CD4-positive, alpha-beta T cell treated with Interleukin-15 for 1 hour (primary cell): ENCODE data around the gene NR5A2.
A peak's percentile ranks its signal among the peaks of the same experiment; 100 is the strongest.
"Not testable (repeated sequence)": the region's sequence is repeated elsewhere in the genome, so short reads cannot be mapped to it uniquely, and the experiment has no call there.

Experiments
- DNase-seq: peaks from one replicate; pipeline ENCODE4 v3.0.0-alpha.2; 2020

The NR5A2 gene

DNA sequence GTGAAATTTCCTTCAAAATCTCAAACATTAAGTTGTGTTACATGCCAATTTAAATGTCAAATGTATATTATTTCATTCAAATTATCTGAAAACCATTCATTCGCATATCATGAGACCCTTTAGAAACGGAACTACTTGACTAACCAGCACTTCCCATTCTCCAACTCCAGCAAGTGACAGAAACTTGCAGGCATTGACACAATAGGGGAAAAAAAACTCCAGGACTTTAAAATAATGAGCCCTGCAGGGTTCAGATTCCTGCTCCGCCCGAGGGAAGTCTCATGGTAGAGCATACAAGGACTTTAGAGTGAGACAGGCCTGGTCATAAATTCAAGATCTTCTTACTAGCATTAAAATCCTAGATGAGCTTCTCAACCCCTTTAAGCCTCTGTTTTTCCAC, 138.9 kb downstream of the NR5A2 start:
- no peak for DNase-seq

DNA sequence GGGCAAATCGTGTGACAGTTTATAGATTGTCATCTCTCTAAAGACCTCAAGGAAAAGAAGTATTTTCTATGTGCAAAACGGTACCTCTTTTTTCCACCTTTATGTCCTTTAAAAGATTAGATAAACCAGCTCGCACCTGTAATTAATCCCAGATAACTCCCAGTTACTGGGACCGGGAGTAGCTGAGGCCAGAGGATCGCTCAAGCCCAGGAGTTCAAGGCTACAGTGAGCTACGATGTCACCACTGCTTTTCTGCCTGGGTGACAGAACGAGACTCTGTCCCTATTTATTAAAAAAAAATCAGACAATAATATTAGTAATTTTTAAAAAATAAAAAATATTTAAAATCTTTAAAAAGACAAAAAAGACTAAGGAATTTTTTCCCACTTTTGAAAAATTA, 141.4 kb downstream of the NR5A2 start:
- no peak for DNase-seq

DNA sequence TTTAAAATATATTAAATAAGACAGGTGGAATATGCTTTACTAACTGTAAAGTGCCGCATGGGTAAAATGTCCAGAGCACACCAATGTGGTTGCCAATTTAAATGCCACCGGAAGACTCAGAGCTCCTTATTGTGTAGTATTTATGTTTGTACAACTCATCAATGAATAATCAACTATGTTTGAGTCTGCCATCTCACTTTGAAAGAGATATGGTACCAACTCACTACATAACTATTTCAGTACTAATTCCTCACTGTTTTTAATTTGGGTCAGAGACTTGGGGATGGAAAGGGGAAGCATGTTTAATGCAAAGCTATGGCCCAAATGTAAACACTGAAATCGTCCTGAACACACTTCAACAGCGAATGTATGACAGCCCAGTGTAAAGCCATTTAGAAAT, 144.8 kb downstream of the NR5A2 start:
- no peak for DNase-seq

DNA sequence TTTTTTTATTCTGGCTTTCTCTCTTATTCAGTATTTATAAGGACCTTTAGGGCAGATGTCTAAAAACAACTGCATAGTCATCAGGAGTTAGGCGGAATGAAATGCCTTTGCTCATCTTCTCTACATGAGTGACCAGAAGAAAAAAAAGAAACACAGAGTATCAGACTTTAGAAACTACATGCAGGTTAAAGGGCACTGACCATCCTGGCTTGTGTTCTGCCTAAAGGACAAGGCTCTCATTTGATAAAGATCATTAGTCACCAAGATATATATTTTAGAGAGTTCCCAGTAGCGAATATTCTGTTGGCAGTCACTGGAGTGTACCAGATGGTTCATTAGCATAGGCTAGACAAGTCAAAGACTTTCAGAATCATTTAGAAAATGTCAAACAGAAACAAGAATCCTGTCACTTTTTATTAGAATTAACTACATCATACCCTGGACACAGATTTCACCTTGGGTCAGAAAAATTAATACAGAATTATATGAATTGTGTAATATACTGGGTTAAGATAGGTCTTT, 145.6 kb downstream of the NR5A2 start:
- DNase-seq: no peak

DNA sequence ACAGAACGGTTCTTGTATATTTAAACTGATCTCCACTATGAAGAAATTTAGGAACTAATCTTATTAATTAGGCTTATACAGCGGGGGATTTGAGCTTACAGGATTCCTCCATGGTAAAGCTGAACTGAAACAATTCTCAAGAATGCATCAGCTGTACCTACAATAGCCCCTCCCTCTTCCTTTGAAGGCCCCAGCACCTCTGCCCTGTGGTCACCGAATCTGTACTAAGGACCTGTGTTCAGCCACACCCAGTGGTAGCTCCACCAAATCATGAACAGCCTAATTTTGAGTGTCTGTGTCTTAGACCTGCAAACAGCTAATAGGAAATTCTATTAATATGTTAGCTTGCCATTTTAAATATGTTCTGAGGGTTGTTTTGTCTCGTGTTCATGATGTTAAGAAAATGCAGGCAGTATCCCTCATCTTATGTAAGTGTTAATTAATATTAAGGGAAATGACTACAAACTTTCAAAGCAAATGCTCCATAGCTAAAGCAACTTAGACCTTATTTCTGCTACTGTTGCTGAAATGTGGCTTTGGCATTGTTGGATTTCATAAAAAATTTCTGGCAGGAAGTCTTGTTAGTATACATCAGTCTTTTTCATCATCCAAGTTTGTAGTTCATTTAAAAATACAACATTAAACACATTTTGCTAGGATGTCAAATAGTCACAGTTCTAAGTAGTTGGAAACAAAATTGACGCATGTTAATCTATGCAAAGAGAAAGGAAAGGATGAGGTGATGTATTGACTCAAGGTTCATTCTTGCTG, 147.2 kb downstream of the NR5A2 start:
- DNase-seq: no peak

DNA sequence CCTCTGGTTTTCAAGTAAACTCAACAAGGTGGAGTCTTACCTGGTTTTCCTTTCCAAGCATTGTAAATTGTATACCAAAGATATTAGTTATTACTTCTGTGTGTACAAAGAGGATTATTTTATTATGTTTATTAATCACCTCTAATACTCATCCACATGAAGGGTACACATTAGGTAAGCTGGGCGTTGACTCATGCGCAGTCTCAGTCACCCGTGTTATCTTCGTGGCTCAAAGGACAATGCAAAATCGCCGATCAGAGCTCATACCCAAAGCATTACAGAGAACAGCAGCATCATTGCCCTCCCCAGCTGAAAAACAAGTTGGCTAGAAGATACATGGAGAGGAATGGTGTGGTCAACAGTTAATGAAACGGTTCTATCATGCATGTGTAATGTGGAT, 148.7 kb downstream of the NR5A2 start:
- no peak for DNase-seq

DNA sequence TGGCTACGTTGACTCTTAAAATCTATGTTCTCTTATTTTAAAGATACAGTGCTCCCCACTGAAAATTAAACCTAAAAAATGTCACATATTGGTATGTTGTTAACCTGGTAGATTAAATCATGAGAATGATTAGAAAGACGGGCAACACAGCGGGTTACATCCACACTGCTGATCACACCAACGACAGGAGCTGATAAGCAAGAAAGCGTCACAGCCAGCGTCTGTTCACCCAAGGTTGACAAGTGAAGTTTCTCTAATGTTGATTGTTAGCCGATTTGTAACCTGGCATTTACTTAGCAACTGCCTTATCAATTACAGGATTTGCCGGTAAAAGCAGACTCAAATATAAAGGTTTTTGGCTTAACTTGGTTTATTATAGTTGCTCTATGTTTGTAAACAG, 149.3 kb downstream of the NR5A2 start:
- no peak for DNase-seq

DNA sequence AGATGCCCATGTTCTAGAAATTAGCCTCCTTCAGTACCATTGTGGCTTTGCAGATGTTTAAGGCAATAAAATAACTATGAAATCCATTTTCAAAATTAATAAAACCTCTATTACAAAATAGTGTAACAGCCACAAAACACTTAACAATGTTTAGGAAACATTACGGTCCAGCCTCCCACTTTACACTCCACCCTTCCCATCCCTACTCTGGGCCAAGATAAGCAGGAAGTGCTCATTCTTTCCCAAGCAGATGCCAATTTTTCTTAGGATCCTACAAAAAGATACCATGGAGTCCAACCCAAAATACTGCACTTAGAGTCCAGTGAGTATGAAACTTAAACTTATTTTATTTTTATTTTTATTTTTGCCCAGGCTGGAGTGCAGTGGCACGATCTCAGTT, 150.8 kb downstream of the NR5A2 start:
- DNase-seq: no peak

DNA sequence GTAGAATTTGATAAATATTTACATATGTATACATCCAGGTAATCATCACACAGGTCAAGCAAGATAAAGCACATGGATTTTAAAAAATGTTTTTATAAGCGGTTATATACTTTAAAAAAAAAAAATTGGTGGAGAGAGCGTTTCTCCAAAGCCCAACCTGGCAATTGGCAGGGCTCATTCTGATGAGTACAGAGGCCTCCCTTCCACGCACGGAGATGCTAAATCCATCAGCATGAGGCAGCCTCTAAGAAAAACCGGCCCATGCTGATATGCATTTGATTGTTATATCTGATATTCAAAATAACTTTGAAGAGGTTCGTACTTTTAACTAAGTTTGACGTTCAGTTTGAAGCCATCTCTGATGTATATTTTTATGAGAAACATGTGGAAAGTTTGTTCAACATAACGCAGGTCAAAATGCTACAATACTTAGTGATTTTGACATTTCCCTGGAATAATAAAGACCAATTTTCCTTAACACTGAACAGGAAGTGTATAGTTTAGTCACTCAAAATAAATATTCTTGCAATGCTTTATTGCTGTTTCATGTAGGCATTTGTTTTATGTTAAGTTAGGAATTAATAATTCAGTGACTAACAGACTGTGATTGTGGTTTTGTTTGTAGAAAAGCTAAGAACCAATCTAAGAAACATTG, 151.7 kb downstream of the NR5A2 start:
- DNase-seq: no peak

DNA sequence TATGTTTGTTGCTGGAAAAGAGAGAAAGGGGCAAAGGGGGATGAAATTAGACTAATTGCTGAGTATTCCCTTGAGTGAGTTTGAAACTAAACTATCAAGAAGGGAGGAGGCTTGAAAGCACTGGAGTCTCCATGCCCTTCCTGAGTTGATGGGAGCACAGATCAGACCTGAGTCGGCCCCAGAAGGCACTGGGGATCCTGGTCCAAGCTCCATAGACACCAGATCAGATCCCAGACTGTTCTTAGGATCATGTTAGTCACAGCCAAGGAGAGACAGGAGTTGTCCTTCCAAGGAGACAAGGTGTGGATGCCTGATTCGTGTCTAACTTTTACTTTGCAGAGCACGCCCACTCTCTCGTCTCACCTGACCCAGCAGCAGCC, 152.3 kb downstream of the NR5A2 start:
- DNase-seq: no peak

DNA sequence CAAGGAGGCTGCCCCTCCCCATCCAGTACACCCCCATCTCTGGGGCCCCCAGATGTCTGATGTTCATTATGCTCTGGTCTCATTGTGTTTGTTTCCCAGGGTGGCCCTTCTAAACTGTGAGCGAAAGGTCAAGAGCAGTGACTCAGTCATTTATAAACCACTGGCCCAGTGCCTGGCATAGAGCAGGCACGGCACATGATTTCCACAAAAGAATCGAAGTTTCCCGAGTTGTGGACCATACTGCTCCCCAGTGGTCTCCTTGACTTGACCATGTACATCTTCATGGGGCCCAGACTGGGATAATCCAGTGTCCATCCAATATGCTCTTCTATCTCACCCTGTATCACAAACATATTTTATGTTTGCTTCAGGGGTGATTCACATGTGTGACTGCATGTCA, 153.3 kb downstream of the NR5A2 start:
- no peak for DNase-seq

DNA sequence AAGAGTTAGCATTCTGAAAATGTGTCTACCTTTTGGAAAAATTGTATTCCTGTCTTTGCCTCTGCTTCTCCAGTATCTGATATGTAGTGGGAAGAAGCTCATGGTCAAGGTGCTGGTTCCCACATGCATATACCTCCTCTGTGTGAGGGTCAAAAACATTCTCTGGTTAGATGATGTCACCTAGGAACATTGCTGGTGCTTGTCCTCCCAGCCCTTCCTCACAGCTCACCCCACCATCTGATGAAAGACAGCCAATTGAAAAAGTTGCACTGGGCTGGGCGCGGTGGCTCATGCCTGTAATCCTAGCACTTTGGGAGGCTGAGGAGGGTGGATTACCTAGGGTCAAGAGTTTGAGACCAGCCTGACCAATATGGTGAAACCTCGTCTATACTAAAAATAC, 154.4 kb downstream of the NR5A2 start:
- DNase-seq: no peak

DNA sequence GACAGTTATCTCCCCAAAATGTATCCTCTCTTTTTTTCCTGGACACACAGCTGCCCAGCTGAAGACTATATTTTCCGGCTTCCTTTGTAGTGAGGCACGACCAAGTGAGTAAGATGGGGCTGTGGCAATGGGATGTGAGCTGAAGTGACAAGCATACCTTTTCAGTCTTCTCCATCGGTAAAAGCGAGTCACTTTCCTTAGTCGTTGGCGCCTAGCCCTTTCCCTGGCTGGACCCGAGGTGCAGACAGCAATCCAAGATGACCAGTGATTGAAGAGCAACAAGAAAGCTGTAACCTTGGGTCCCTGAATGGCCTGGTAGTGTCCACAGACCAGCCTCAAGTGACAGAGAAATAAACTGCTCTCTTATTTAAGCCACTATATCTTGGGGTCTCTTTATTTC, 155.2 kb downstream of the NR5A2 start:
- DNase-seq: no peak

DNA sequence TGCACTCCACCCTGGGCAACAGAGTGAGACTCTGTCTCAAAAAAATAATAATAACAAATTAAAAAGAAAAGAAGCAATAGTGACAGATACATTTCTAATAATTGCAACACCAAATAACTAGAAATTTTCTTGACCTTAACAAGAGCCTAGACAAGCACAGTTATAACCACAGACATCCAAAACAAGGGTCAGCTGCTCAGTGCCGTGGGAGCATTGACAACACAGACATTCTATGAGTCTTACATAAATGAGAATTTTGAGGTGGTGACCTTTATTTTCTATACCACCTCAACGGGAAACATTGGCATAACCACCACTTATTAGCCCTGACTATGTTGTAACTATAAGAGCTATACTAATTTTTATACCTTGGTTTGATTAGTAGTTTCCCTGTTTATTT, 156.1 kb downstream of the NR5A2 start:
- no peak for DNase-seq

DNA sequence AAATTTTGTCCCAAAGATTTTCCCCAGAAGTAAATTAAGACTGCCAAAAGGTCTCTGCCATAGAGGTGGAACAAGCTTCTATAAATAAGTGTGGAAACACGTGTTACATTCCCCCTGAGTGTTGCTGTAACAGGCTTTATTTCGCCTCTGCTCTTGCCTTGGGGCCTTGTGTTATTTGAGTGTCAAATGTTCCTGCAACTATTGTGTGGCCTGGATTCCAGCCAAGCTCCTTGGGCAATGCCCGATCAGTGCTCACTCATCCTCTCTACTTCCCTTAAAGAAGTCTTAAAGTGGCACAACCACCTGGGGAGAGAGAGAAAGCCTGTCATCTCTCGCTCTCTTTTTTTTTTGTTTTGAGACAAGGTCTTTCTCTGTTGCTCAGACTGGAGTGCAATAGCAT, 156.7 kb downstream of the NR5A2 start:
- DNase-seq: peak; percentile 59

DNA sequence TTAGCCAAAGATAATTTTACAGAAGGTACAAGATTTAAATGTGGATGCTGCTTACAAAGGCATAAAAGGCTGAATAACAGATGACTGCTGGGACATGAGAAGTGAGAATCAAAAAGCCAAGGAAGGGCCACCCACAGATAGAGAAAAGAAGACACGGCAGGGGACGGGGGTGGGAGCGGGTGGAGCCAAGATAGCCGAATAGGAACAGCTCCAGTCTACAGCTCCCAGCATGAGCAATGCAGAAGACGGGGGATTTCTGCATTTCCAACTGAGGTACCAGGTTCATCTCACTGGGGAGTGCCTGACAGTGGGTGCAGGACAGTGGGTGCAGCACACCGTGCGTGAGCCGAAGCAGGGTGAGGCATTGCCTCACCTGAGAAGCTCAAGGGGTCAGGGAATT, 157.7 kb downstream of the NR5A2 start:
- DNase-seq: not testable (repeated sequence)

DNA sequence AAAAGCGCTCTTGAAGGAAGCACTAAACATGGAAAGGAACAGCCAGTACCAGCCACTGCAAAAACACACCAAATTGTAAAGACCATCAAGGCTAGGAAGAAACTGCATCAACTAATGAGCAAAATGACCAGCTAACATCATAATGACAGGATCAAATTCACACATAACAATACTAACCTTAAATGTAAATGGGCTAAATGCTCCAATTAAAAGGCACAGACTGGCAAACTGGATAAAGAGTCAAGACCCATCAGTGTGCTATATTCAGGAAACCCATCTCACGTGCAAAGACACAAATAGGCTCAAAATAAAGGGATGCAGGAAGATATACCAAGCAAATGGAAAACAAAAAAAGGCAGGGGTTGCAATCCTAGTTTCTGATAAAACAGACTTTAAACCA, 159.8 kb downstream of the NR5A2 start:
- not testable (repeated sequence) for DNase-seq

DNA sequence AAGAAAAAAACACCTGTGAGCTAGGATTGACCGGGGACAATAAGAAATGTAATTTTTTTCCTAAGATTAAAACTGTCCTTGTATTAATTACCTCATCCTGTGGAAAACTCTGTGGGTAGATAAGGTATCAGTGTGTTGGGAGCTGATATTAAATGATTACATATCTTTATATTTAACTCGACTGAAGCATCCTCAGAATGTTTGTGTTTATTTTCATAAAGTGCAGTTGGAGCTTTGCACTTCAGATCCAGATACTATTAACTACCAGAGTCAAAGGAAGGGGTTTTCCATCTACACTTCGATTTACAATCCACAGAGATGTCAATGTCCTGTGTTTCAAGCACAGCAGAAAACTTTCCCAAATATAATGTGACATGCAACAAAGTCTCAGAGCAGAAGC, 164.5 kb downstream of the NR5A2 start:
- no peak for DNase-seq

DNA sequence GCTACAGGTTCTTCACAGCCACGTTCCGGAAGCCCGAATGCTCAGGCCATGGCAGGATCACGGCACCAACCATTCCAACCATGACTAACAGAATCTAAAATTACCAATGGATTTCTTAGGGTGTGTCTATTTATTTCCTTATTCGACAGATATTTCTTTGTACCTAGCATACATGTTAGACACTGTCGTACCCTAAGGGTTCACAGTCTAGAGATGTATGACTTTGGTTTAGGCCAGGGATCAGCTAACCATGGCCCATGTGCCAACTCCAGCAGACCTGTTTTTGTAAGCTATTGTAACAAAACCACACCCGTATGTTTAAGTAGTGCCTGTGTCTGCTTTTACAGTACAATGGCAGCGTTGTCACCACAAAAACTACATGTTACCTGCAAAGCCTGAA, 167.0 kb downstream of the NR5A2 start:
- no peak for DNase-seq

DNA sequence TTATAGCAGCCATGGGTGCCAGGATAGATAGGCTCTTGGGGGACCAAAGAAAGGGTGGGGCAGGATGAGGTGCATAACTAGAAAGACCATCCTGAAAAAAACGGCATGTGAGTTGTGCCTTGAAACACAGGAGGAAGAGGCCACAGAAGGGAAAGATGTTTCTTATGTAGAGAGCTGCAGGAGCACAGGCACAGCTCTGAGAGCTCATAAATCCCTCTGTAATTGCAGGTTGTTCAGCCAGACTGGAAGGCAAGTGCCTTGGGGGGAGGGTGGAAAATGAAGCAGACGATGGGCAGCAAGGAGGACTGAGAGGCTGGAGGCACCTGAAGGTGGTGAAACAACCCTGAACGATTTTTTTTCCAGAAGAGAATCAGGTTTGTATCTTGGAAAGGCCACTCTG, 170.7 kb downstream of the NR5A2 start:
- DNase-seq: no peak

DNA sequence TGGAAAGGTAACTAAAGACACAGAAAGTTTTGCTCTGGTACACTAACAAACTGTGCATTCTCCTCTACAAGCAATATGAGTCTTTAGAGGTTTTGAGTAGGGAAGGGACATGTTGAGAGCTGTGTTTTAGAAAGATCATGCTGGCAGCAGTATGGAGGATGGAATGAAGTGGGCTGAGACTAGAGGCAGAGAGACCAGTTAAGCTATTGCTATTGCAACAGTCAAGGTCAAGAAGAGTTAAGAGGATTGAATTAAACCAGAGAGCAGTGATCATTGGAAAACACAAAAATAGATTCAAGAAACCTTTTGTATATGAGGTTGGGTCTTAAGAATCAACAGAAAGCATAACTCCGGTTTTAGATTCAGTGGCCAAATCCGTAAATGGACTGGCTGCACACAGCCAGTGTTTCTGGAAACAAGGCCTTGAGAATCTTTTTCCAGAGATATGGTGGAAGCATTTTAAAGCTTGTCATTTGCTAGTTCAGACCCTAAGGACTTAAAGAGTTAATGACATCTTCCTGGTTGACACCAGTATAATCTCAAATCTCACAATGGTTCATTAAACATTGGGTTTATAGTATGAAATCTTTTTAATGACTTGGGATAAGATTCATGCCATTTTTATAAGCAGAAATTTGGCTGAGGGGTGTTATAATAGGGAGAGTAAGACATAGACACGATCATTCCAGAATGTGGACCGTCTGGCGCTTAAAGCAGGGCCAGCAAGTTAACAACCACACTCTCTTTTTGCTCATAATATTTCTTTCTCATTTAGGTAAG, 177.9 kb downstream of the NR5A2 start:
- no peak for DNase-seq

DNA sequence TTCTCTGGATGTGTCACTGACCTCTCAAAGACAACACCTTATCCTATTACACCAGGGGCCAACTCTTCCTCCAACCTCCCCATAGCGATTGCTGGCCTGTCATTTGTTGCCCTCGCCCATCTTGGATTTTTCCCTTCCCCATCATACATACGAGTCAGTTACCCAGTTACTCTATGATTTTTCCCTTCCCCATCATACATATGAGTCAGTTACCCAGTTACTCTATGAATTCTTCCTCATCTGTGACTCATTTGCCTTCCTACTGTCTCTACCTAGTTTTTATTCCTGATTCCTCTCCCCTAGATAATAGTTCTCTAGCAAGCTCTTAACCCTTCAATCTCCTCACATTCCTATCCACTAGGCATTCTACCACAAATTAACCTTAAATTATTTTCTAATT, 178.8 kb downstream of the NR5A2 start:
- no peak for DNase-seq

DNA sequence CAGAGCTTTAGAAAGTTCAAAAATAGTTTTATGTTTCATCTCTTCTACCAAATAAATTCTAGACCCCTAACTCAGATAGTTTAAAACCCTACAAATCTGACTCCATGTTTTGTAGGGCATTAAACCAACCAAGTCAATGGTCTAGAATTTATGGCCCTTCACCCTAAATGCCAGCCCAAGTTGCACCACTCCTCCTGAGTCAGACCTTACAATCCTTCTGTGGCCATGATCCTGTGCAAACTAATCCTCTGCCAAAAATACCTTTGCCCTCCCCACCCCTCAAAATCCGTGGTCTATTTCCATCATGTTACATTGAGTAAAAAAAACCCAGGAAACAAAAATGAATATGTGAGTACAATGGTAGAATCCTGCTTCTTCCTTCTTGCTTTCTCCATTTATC, 179.3 kb downstream of the NR5A2 start:
- DNase-seq: no peak

DNA sequence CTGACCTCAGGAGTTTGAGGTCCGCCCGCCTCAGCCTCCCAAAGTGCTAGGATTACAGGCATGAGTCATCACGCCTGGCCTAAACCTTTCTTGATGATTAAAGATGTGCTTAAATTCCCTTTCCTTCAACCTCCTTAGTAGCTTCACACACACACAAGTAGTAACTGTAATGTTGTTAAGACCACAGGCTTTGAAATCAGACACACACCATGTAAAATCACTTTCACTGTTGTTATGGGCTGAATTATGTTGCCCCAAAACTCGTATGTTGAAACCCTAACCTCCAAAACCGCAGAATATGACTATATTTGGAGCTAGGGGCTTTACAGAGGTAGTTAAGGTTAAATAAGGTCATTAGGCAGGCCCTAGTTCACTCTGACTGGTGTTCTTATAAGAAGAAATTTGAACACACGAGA, 180.2 kb downstream of the NR5A2 start:
- no peak for DNase-seq
